Epithelial cell of umbilical artery (primary cell): ENCODE data around the gene TMEM88. TPM values are rescaled to one million over a fixed set of nuclear protein-coding genes. Genes with fewer than 3 reads are reported as not detected.

Experiments
- total RNA-seq: library from RNA; depleted of rRNA; stranded (reverse); fragments of >200 nt; gene quantifications from 2 replicates; pipeline ENCODE4 v1.2.3, GENCODE V29; 2014

Gene TMEM88, protein sequence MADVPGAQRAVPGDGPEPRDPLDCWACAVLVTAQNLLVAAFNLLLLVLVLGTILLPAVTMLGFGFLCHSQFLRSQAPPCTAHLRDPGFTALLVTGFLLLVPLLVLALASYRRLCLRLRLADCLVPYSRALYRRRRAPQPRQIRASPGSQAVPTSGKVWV
- total RNA-seq = 27.0 and 44.8 TPM in 2 replicates

DNA sequence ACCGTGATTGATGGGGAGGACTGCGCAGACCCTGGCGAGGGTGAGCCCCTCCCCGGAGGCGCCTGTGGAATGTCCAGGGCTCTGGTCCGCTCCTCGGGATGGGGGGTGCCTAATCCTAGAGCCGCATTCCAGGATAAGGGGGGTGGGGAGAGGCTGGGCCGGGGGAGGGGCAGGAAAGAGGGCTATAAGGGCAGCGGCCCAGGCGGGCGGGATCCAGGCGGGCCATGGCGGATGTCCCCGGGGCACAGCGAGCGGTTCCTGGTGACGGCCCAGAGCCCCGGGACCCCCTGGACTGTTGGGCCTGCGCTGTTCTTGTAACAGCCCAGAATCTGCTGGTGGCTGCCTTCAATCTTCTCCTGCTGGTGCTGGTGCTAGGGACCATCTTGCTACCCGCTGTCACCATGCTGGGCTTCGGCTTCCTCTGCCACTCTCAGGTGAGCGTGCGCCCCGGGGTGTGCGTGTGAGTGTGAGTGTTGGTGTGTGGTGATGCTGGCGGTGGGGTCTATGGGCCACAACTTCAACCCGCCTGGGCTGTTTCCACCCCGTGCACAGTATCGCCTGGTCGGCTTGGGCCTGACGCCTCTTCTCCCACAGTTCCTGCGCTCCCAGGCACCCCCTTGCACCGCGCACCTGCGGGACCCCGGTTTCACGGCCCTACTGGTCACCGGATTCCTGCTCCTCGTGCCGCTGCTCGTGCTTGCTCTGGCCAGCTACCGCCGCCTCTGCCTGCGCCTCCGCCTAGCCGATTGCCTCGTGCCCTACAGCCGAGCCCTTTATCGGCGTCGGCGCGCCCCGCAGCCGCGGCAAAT, at the start of gene TMEM88:
Gene TMEM88, plus strand, starts transcription at position 216 of the 809 bp plus-strand sequence. Its CDS starts 9 bp downstream, at position 225.

DNA sequence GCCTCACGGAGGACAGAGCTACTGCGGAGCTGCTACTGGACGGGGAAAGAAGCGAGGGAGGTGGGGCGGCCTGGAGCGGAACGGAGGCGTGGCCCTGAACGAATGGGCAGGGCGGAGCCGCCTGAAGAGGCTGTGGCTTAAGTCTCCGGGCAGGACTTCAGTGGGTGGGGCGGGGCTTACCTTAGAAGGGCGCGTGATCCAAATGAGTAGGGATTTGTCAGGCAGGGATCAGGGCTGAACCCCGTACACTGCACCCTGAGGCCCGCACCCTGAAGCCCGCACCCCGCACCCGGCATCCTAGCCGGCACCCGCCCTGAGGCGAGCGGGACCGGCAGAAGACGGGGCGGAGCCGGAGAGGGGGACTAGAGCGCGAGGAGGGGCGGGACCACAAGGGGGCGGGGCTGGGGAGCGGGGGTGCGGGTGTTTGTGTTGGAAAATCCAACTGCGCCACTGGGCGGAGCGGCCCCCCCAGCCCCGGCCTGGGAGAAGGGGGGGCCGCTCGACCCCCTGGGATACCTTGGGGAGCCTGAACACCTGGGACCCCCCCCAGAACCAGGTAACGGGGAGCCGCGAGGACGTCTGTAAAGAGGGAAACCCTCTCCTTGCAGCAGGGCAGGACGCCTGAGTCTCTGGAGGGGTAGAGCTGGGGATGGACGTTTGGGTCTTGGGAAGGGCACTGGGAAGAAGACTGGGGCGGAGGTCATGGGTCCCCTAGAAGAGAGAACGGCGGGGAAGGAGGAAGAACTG, 20.9 kb upstream of the TMEM88 start, which contains the start of gene KDM6B:
Gene KDM6B, plus strand, starts transcription at position 423 of the 747 bp plus-strand sequence. CDS start 11,338 bp downstream, outside the sequence.

DNA sequence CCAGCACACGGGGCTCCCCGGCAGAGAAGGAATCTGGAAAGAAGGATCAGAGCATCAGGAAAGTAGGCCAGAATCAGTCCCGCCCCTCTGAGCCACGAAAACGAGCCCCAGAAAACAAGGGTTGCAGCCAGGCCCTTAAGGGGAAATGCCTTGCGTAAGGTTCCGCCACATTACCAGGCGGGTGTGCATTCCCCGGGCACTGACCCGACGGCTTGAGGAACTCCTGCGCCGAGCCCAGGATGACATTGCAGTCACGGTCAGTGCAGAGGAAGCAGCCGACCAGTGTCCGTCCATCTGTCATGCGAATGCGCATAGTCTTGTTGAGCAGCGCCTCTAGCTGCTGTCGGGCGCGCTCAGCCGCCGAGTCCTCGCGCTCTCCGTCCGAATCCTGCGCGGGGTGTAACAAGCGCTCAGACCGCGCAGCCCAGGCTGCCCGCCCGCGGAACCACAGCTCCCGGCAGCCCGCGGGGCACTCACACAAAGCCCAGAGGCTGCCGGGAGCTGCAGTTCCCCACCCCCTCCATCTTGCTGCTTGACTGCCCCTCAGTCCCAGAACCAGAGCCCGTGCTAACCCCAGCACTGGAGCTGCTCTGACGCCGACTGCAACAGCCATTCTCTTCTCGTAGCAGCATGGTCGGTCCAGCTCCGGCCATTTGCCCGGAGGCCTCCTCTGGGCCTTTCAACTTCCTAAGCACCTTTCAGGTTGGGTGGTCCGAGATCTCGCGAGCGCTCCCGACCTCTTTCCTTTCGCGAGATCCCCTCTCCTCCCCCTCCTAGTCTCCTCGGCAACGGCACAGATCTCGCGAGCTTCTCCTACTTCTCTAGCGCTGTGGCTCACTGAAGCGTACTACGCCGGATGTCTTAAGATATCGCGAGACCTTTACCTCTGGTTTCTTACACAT, 2.2 kb downstream of the TMEM88 start, which contains the start of gene NAA38:
Gene NAA38, minus strand, starts transcription at position 749 of the 902 bp plus-strand sequence. Its CDS starts 96 bp downstream, at position 653.

GRCh38 chr17:7857713-7858521, 3.1 kb downstream of the TMEM88 start, which contains the start of gene CYB5D1:
CYB5D1 (plus strand) TSS chr17:7858003; CDS start chr17:7858135, 132 bp downstream.

GRCh38 chr17:7888184-7888920, 33.5 kb downstream of the TMEM88 start, which contains the start of gene CHD3:
CHD3 (plus strand) TSS chr17:7888789; CDS start chr17:7889001, 212 bp downstream.

Other genes starting within 250 kb of the TMEM88 start
- 39.2 and 47.7 TPM in 2 replicates for gene FXR2, start 240.2 kb upstream of the TMEM88 start, total RNA-seq
- 24.0 and 24.3 TPM in 2 replicates for gene SAT2, start 227.2 kb upstream of the TMEM88 start, total RNA-seq
- not detected in 2 replicates for gene SHBG, start 224.9 kb upstream of the TMEM88 start, total RNA-seq
- not detected in 2 replicates for gene ATP1B2, start 204.1 kb upstream of the TMEM88 start, total RNA-seq
- gene TP53, start 167.6 kb upstream of the TMEM88 start, total RNA-seq = 40.6 and 70.1 TPM in 2 replicates
- gene WRAP53, start 166.6 kb upstream of the TMEM88 start, total RNA-seq = 10.1 and 10.6 TPM in 2 replicates
- gene EFNB3, start 149.9 kb upstream of the TMEM88 start, total RNA-seq = 0.15 and 0.97 TPM in 2 replicates
- under 0.01 and 0.30 TPM in 2 replicates for gene DNAH2, start 137.3 kb upstream of the TMEM88 start, total RNA-seq
- gene KDM6B, start 20.8 kb upstream of the TMEM88 start, total RNA-seq = 1.2 and 2.9 TPM in 2 replicates
- gene NAA38, start 2.5 kb downstream of the TMEM88 start, total RNA-seq = 48.9 and 115 TPM in 2 replicates
- gene CYB5D1, start 2.9 kb downstream of the TMEM88 start, total RNA-seq = 7.0 and 7.1 TPM in 2 replicates
- 104 TPM in 2 replicates for gene CHD3, start 33.7 kb downstream of the TMEM88 start, total RNA-seq
- gene RNF227, start 61.2 kb downstream of the TMEM88 start, total RNA-seq = 0.65 and 0.76 TPM in 2 replicates
- gene KCNAB3, start 74.8 kb downstream of the TMEM88 start, total RNA-seq = 0.15 and 0.32 TPM in 2 replicates
- gene TRAPPC1, start 76.9 kb downstream of the TMEM88 start, total RNA-seq = 34.5 and 35.4 TPM in 2 replicates
- gene CNTROB, start 77.1 kb downstream of the TMEM88 start, total RNA-seq = 15.9 and 17.0 TPM in 2 replicates
- not detected in 2 replicates for gene GUCY2D, start 147.5 kb downstream of the TMEM88 start, total RNA-seq
- gene ALOX15B, start 184.0 kb downstream of the TMEM88 start, total RNA-seq = not detected in 2 replicates
- not detected in 2 replicates for gene ALOX12B, start 232.7 kb downstream of the TMEM88 start, total RNA-seq